ENCODE results near the gene KHDRBS2.

DNA sequence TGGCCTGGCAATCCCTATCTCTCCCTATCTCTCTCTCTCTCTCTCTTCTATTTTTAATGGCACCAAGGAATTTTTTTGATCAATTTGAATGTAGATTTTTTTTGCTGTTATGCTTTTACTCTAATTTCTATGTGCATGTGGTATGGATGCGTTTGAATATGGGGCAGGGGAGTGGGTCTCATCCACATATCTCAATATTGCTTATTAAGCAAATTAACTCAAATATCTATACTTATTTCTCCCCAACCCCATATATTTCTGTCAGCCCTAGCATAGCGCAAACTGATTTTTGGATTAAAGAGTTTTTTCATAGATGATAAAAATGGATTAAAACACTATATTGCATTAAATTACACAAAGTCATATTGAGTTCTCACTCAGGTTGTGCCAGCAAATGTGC is 210.2 kb downstream of the KHDRBS2 start:
- TF ChIP-seq, protein P1, sequence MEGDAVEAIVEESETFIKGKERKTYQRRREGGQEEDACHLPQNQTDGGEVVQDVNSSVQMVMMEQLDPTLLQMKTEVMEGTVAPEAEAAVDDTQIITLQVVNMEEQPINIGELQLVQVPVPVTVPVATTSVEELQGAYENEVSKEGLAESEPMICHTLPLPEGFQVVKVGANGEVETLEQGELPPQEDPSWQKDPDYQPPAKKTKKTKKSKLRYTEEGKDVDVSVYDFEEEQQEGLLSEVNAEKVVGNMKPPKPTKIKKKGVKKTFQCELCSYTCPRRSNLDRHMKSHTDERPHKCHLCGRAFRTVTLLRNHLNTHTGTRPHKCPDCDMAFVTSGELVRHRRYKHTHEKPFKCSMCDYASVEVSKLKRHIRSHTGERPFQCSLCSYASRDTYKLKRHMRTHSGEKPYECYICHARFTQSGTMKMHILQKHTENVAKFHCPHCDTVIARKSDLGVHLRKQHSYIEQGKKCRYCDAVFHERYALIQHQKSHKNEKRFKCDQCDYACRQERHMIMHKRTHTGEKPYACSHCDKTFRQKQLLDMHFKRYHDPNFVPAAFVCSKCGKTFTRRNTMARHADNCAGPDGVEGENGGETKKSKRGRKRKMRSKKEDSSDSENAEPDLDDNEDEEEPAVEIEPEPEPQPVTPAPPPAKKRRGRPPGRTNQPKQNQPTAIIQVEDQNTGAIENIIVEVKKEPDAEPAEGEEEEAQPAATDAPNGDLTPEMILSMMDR (IDR thresholded peaks at IDR 0.05): no peak
- no peak for TF ChIP-seq EZH2 (IDR thresholded peaks at IDR 0.05)

All from neural progenitor cell (in vitro differentiated cells).